ENCODE results near the gene TTI1.

Gene TTI1

DNA sequence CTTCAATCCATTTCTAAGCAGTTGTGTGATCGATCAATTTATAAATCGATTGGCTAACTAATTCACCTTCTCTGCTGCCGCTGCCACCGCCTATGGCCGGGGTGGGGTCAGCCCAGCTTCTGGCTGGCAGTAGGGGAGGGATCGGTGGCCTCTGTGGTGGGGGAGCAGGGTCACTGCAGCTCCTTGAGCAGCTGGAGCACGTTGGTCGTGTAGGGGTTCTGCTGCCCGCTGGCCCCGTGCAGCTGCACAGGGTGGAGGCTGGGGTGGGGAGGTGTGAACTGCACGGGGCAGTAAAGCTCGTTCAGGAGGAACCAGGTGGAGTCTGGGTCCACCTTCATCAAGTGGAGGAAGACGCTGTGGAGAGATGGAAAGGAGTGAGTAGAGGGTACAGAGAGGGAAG is 50.0 kb downstream of the TTI1 start:
- DNase-seq (ENCODE audit: low read depth), result no peak
- no peak overlapping the region for H3K4me3 ChIP-seq (ENCODE audit: low read depth, low read length)
- TF ChIP-seq MYC (IDR thresholded peaks at IDR 0.05; ENCODE audit: low read depth, low read length) (no peak), POLR2A (IDR thresholded peaks at IDR 0.05; ENCODE audit: extremely low read depth, insufficient read length) (no peak)
- TF ChIP-seq, protein P1, sequence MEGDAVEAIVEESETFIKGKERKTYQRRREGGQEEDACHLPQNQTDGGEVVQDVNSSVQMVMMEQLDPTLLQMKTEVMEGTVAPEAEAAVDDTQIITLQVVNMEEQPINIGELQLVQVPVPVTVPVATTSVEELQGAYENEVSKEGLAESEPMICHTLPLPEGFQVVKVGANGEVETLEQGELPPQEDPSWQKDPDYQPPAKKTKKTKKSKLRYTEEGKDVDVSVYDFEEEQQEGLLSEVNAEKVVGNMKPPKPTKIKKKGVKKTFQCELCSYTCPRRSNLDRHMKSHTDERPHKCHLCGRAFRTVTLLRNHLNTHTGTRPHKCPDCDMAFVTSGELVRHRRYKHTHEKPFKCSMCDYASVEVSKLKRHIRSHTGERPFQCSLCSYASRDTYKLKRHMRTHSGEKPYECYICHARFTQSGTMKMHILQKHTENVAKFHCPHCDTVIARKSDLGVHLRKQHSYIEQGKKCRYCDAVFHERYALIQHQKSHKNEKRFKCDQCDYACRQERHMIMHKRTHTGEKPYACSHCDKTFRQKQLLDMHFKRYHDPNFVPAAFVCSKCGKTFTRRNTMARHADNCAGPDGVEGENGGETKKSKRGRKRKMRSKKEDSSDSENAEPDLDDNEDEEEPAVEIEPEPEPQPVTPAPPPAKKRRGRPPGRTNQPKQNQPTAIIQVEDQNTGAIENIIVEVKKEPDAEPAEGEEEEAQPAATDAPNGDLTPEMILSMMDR (IDR thresholded peaks at IDR 0.05; ENCODE audit: low read depth, low read length), result no peak
- TF ChIP-seq, protein P2, sequence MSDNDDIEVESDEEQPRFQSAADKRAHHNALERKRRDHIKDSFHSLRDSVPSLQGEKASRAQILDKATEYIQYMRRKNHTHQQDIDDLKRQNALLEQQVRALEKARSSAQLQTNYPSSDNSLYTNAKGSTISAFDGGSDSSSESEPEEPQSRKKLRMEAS (IDR thresholded peaks at IDR 0.05; ENCODE audit: low read depth, low read length), result no peak

DNA sequence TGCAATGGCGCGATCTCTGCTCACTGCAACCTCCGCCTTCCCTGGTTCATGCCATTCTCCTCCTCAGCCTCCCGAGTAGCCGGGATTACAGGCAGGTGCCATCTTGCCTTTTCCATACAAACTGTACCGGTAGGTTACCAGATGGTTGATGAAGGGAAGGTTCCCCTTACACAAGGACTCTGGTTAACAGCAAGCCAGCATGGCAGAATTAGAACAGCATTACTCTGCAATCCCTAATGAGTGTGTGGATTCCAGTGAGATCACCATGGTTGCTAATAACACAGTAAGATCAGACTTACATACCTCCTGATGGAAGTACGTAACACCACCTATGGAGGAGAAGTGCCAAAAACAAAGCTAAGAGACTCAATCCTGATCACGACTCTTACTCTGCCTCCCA is 51.7 kb downstream of the TTI1 start:
- no peak overlapping the region for H3K4me3 ChIP-seq (ENCODE audit: low read depth, low read length)
- DNase-seq (ENCODE audit: low read depth), result no peak
- TF ChIP-seq, protein P1 (IDR thresholded peaks at IDR 0.05; ENCODE audit: low read depth, low read length), result no peak
- TF ChIP-seq, protein P2 (IDR thresholded peaks at IDR 0.05; ENCODE audit: low read depth, low read length), result no peak
- no peak for TF ChIP-seq MYC (IDR thresholded peaks at IDR 0.05; ENCODE audit: low read depth, low read length)
- TF ChIP-seq POLR2A (IDR thresholded peaks at IDR 0.05; ENCODE audit: extremely low read depth, insufficient read length), result no peak

DNA sequence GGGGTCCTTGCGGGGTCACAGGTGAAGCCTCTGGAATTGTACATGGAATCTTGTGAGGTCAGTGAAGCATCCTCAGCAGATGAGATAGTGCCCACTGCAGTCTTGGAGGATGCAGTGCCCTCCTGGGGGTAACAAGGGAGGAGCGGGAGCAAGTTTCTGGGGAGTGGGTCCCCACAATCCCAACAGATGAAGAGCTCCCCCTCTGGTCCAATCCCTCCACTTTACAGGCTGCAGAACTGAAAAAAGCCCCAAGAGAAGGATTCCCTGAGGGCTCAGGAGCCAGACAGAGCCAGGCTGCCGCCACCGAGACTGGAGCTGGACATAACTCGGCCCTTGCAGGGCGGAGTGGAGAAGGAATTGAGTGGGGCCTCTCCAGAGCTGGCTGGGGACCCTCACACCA is 52.4 kb downstream of the TTI1 start:
- TF ChIP-seq, protein P2 (IDR thresholded peaks at IDR 0.05; ENCODE audit: low read depth, low read length), result no peak
- TF ChIP-seq, protein P1 (IDR thresholded peaks at IDR 0.05; ENCODE audit: low read depth, low read length), result no peak
- TF ChIP-seq POLR2A (IDR thresholded peaks at IDR 0.05; ENCODE audit: extremely low read depth, insufficient read length), result no peak
- TF ChIP-seq MYC (IDR thresholded peaks at IDR 0.05; ENCODE audit: low read depth, low read length), result no peak
- DNase-seq (ENCODE audit: low read depth), result no peak
- no peak overlapping the region for H3K4me3 ChIP-seq (ENCODE audit: low read depth, low read length)

DNA sequence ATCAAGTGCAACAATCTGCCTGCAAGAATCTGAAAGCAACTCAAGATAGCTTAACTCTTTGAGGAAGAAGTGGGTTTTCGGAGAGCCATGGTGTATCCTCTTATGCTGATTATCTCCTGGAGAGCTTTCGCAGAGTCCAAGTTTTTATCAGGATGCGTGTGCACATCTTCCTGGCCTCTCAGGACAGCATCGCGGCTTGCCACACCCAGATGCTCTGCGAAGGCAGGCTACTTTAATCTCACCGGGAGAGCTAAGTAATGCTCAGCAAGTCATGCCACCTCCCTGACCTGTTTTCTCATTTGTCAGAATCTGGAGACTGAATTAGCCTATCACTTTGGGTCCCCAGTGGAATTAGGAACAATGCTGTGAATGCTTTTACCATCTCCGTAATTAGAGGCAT is 52.9 kb downstream of the TTI1 start:
- TF ChIP-seq POLR2A (IDR thresholded peaks at IDR 0.05; ENCODE audit: extremely low read depth, insufficient read length) (no peak), MYC (IDR thresholded peaks at IDR 0.05; ENCODE audit: low read depth, low read length) (no peak)
- TF ChIP-seq, protein P2 (IDR thresholded peaks at IDR 0.05; ENCODE audit: low read depth, low read length), result no peak
- TF ChIP-seq, protein P1 (IDR thresholded peaks at IDR 0.05; ENCODE audit: low read depth, low read length), result no peak
- no peak for DNase-seq (ENCODE audit: low read depth)
- no peak overlapping the region for H3K4me3 ChIP-seq (ENCODE audit: low read depth, low read length)

DNA sequence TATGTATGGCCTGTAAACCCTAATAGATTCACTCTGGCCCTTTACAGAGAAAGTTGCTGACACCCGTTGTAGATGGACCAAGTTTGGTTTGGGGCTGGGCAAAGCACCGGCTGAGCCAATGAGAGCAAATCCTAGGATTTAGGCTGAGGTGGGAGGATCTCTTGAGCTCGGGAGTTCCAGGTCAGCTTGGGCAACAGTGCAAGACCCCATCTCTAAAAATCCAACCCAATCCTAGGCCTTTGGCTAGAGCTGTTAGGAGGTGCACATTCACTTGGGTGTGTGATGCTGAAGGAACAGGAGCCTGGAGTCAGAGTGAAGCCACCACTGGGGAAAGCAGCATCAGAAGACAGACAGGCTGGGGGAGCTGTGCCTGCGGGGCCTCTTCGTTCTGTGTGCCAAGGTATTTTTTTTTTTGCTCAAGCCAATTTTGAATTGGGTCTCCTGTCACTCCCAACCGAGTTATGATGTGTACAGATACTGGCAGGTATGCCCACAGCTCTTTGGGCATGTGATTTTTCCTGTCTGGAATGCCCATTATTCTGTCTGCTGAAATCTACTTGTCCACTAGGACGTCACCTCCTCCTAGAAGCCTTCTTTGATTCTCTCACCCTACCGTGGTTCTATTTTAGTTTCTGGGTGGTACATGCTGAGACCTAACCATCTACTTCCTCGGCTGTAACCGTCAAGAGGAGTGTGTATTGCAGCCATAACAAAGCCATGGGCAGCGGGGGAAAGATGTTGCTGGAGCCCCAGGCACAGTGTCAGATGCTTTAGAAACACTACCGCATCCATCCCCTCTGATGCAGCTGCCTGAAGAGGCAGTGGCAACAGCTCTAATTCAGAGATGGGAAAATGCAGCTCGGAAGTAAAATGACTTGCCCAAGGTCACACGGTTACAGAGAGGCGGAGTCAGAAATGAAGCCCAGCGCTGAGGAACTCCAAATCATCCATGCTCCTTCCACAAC is 54.0 kb downstream of the TTI1 start:
- no peak overlapping the region for H3K4me3 ChIP-seq (ENCODE audit: low read depth, low read length)
- no peak for TF ChIP-seq POLR2A (IDR thresholded peaks at IDR 0.05; ENCODE audit: extremely low read depth, insufficient read length)
- TF ChIP-seq, protein P2 (IDR thresholded peaks at IDR 0.05; ENCODE audit: low read depth, low read length), result no peak
- TF ChIP-seq, protein P1 (IDR thresholded peaks at IDR 0.05; ENCODE audit: low read depth, low read length), result no peak
- no peak for TF ChIP-seq MYC (IDR thresholded peaks at IDR 0.05; ENCODE audit: low read depth, low read length)
- no peak for DNase-seq (ENCODE audit: low read depth)
